ENCODE data around the gene METTL15. TPM values are rescaled to one million over a fixed set of nuclear protein-coding genes. Genes with fewer than 3 reads are reported as not detected.

The METTL15 gene
- total and polyA plus RNA-seq, 2 of the 8 experiments (the other 6 are each of a cell fraction or from before 2014, with no cell fraction given) = 5.4 to 10.5 TPM

DNA sequence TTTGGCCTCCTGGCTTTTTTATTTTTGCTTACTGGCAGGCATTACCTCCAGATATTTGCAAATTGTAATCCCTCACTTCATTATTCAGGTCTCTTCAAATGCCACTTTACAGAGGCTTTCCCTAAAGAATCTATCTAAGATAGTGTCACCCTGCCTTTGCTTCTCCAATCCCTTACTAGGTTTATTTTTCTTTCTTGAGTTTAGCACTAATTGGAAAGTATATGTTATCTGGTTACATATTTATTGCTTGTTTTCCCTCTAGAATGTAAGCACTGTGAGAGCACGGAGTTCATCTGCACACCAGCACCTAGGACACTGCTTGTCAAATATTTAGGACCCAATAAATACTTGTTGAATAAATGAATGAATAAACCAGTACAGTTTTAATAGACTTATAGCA lies 3.8 kb upstream of the METTL15 start:
- H3K18ac ChIP-seq (ENCODE audit: extremely low read depth, low read length) = no peak overlapping the region
- ChIA-PET POLR2A (ENCODE audit: partially characterized antibody) (no interaction called here), CTCF (ENCODE audit: partially characterized antibody) (interaction anchor here (1.5 kb wide), 1 partner anchor 12 kb away, joined by 4 read pairs; no protein-coding TSS in a partner anchor)
- H4K8ac ChIP-seq (ENCODE audit: extremely low read depth, insufficient read depth, low read length) = no peak overlapping the region
- H2BK12ac ChIP-seq (ENCODE audit: low read depth, low read length) = no peak overlapping the region
- no peaks in the 10 kb centered on the region for H3K27me3 ChIP-seq (replicated peaks in 1 of 4; ENCODE audit: control insufficient read depth in 3 of 4, extremely low read depth in 1 of 4, insufficient read depth in 3 of 4, low read length in 3 of 4)
- no peak overlapping the region for H4K5ac ChIP-seq (ENCODE audit: insufficient read length, low read depth, low read length)
- no peak overlapping the region for H2BK120ac ChIP-seq (replicated peaks; ENCODE audit: low read depth, low read length)
- H2BK5ac ChIP-seq (ENCODE audit: low read depth, low read length) = no peak overlapping the region
- H3K23me2 ChIP-seq (ENCODE audit: low read depth, low read length) = 0 out of 2 replicates have a peak, but pooled peaks cover 4% of the 10 kb centered on the region
- H3K4me3 ChIP-seq (ENCODE audit: extremely low read depth in 1 of 4, insufficient read depth in 2 of 4, low read depth in 3 of 4, low read length in 4 of 4) = no peak overlapping the region
- WGBS, 2 experiments (ENCODE audit: extremely low coverage in 1 of 2, insufficient coverage in 1 of 2, insufficient read length in 1 of 2, insufficient replicate concordance in 2 of 2, low coverage in 1 of 2, low lambda C conversion rate in 2 of 2, missing lambda C conversion rate in 1 of 2) = 80% methylated on average over 1 of the region's 1 CpG; no CpG with 5 or more reads in 1 of the 2 experiments
- H3K14ac ChIP-seq (ENCODE audit: insufficient read length) = no peak overlapping the region
- H4K20me1 ChIP-seq (replicated peaks in 1 of 2; ENCODE audit: control insufficient read depth in 1 of 2, insufficient read depth in 2 of 2, low read length in 2 of 2) = no peaks in the 10 kb centered on the region
- no peak overlapping the region for H2AK5ac ChIP-seq (ENCODE audit: low read depth, low read length)
- H4K91ac ChIP-seq (replicated peaks; ENCODE audit: insufficient read length, low read length) = no peak overlapping the region
- H3K9me3 ChIP-seq (ENCODE audit: insufficient read depth in 2 of 2, low read depth in 1 of 2, low read length in 1 of 2) = no peaks in the 10 kb centered on the region
- H2BK20ac ChIP-seq (ENCODE audit: low read length) = no peak overlapping the region
- H3K36me3 ChIP-seq (ENCODE audit: control insufficient read depth in 2 of 4, insufficient read depth in 4 of 4, low read length in 3 of 4) = no peaks in the 10 kb centered on the region
- DNase-seq (ENCODE audit: low read depth in 1 of 2, low spot score in 2 of 2) = no peak
- no peak overlapping the region for H3K23ac ChIP-seq (ENCODE audit: insufficient read length)
- peaks cover 0 to 9% (median under 1%) of the 10 kb centered on the region in 4 experiments; a peak in 1 of 7 replicates for H3K4me1 ChIP-seq (replicated peaks in 1 of 4; ENCODE audit: control insufficient read depth in 3 of 4, insufficient read depth in 4 of 4, low read length in 3 of 4)
- H3K4ac ChIP-seq (replicated peaks; ENCODE audit: insufficient read length, low read depth, low read length) = no peak overlapping the region
- FAIRE-seq = no peak
- peaks cover 5 to 89% of the 10 kb centered on the region in 2 experiments; a peak in 3 of 4 replicates for H3K79me2 ChIP-seq (ENCODE audit: control insufficient read depth in 1 of 2, insufficient read depth in 2 of 2, low read length in 2 of 2)
- no peak overlapping the region for H3K27ac ChIP-seq (ENCODE audit: low read depth, low read length)
- no peak overlapping the region for H3K9ac ChIP-seq (replicated peaks in 1 of 4; ENCODE audit: extremely low read depth in 1 of 4, low read depth in 3 of 4, low read length in 3 of 4)
- no peak overlapping the region for H2BK15ac ChIP-seq (ENCODE audit: low read length)
- no peak overlapping the region for H2AFZ ChIP-seq (ENCODE audit: low read length)
- H3K56ac ChIP-seq (replicated peaks; ENCODE audit: insufficient read length, low read depth, low read length) = no peak overlapping the region
- TF ChIP-seq, protein P1, sequence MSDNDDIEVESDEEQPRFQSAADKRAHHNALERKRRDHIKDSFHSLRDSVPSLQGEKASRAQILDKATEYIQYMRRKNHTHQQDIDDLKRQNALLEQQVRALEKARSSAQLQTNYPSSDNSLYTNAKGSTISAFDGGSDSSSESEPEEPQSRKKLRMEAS (IDR thresholded peaks at IDR 0.05) = no peak
- TF ChIP-seq ZNF274 (IDR thresholded peaks at IDR 0.05; ENCODE audit: borderline replicate concordance, extremely low read depth, low read length) (no peak), EGR1 (IDR thresholded peaks at IDR 0.05; ENCODE audit: borderline replicate concordance, low read depth, low read length) (no peak), TCF12 (IDR thresholded peaks at IDR 0.05; ENCODE audit: low read depth, low read length) (no peak), TAF7 (optimal IDR thresholded peaks at IDR 0.05; ENCODE audit: borderline replicate concordance, low read depth, low read length) (no peak), BACH1 (IDR thresholded peaks at IDR 0.05; ENCODE audit: low read length) (no peak)
- TF ChIP-seq, protein P2, sequence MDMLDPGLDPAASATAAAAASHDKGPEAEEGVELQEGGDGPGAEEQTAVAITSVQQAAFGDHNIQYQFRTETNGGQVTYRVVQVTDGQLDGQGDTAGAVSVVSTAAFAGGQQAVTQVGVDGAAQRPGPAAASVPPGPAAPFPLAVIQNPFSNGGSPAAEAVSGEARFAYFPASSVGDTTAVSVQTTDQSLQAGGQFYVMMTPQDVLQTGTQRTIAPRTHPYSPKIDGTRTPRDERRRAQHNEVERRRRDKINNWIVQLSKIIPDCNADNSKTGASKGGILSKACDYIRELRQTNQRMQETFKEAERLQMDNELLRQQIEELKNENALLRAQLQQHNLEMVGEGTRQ (IDR thresholded peaks at IDR 0.05; ENCODE audit: low read length) = no peak
- no peaks in the 10 kb centered on the region for H3K79me1 ChIP-seq (ENCODE audit: low read depth, low read length)
- no peak overlapping the region for H3K4me2 ChIP-seq (ENCODE audit: insufficient read depth in 1 of 2, low read depth in 2 of 2, low read length in 2 of 2)
